Loucy (cell line): ENCODE measurements around the gene STIP1.

Experiments
- EZH2phosphoT487 ChIP-seq: fragments of 200-600 bp; IDR thresholded peaks from 2 replicates; pipeline ENCODE4 v1.6.1; 2018; ENCODE audit warnings: antibody characterized with exemption, mild to moderate bottlenecking, moderate library complexity, borderline replicate concordance
- TF ChIP-seq, protein P1 (sequence below): fragments of 200-600 bp; sonication (generic); conservative IDR thresholded peaks from 2 replicates; pipeline ENCODE4 v1.5.1; 2014; ENCODE audit warnings: mild to moderate bottlenecking, antibody characterized with exemption, low read length

DNA sequence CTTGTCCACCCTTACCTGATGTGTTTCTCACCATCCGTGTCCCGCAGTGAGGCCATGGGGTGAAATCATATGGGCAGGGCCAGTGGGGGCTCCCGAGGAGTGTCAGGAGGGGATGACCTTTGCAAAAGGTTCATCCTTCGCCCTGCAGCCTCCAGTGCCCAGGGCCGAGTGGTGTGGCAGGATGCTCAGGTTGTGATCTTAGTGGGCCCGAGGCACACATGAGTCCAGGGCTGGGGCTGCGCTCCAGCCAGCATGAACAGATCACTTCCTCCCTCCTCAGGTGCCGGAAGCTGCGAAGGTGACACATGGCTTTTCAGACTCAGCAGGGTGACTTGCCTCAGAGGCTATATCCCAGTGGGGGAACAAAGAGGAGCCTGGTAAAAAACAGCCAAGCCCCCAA, 52.1 kb downstream of the STIP1 start:
- TF ChIP-seq, protein P1, sequence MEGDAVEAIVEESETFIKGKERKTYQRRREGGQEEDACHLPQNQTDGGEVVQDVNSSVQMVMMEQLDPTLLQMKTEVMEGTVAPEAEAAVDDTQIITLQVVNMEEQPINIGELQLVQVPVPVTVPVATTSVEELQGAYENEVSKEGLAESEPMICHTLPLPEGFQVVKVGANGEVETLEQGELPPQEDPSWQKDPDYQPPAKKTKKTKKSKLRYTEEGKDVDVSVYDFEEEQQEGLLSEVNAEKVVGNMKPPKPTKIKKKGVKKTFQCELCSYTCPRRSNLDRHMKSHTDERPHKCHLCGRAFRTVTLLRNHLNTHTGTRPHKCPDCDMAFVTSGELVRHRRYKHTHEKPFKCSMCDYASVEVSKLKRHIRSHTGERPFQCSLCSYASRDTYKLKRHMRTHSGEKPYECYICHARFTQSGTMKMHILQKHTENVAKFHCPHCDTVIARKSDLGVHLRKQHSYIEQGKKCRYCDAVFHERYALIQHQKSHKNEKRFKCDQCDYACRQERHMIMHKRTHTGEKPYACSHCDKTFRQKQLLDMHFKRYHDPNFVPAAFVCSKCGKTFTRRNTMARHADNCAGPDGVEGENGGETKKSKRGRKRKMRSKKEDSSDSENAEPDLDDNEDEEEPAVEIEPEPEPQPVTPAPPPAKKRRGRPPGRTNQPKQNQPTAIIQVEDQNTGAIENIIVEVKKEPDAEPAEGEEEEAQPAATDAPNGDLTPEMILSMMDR: no peak
- TF ChIP-seq EZH2phosphoT487: no peak
